Measurements from ENCODE around the gene FNBP1L.

The FNBP1L gene

GRCh38 chr1:93483606-93484005, 35.7 kb downstream of the FNBP1L start:
- Histone ChIP-seq H3K4me3 (ENCODE audit: low read depth, low read length) (no peak overlapping the region), H3K27ac (ENCODE audit: low read depth, low read length) (no peak overlapping the region), H3K36me3 (ENCODE audit: control insufficient read depth, insufficient read depth, low read length) (no peaks in the 10 kb centered on the region), H3K4me1 (ENCODE audit: control insufficient read depth, insufficient read depth, low read length) (peaks cover 6% of the 10 kb centered on the region; the same call in 1 of the 2 replicates), H3K9me3 (ENCODE audit: control insufficient read depth, insufficient read depth, low read length) (peaks cover 5% of the 10 kb centered on the region; the same call in 1 of the 2 replicates), H3K27me3 (ENCODE audit: control insufficient read depth, insufficient read depth, low read length) (no peaks in the 10 kb centered on the region), H3K9ac (ENCODE audit: low read depth, low read length) (no peak overlapping the region)

DNA sequence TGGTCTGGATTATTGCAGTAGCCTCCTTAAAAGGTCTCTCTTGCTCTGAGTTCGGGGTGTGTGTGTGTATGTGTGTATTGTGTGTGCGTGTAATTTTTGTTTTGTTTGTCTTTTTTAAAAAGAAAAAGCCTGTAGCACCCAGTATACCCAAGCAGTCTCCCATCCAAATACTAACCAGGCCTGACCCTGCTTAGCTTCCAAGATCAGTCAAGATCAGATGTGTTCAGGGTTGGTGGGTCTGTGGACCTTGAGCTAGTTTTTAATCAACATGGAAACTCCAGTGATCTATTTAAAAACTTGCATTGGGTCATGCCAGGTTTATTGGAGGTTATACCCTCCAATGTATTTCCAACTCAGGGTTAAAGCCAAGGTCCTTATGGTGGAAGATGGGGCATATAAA, 40.3 kb downstream of the FNBP1L start:
- Histone ChIP-seq H3K4me3 (ENCODE audit: low read depth, low read length) (no peak overlapping the region), H3K27ac (ENCODE audit: low read depth, low read length) (no peak overlapping the region), H3K36me3 (ENCODE audit: control insufficient read depth, insufficient read depth, low read length) (no peaks in the 10 kb centered on the region), H3K9me3 (ENCODE audit: control insufficient read depth, insufficient read depth, low read length) (no peaks in the 10 kb centered on the region), H3K27me3 (ENCODE audit: control insufficient read depth, insufficient read depth, low read length) (no peaks in the 10 kb centered on the region), H3K4me1 (ENCODE audit: control insufficient read depth, insufficient read depth, low read length) (peaks cover 6% of the 10 kb centered on the region; the same call in 1 of the 2 replicates), H3K9ac (ENCODE audit: low read depth, low read length) (no peak overlapping the region)

GRCh38 chr1:93489756-93490155, 41.8 kb downstream of the FNBP1L start:
- H3K27ac ChIP-seq (ENCODE audit: low read depth, low read length) = no peak overlapping the region
- no peak overlapping the region for H3K9ac ChIP-seq (ENCODE audit: low read depth, low read length)
- no peak overlapping the region for H3K4me3 ChIP-seq (ENCODE audit: low read depth, low read length)
- peaks cover 16% of the 10 kb centered on the region for H3K4me1 ChIP-seq (ENCODE audit: control insufficient read depth, insufficient read depth, low read length)
- H3K27me3 ChIP-seq (ENCODE audit: control insufficient read depth, insufficient read depth, low read length) = no peaks in the 10 kb centered on the region
- H3K36me3 ChIP-seq (ENCODE audit: control insufficient read depth, insufficient read depth, low read length) = no peaks in the 10 kb centered on the region
- H3K9me3 ChIP-seq (ENCODE audit: control insufficient read depth, insufficient read depth, low read length) = no peaks in the 10 kb centered on the region

DNA sequence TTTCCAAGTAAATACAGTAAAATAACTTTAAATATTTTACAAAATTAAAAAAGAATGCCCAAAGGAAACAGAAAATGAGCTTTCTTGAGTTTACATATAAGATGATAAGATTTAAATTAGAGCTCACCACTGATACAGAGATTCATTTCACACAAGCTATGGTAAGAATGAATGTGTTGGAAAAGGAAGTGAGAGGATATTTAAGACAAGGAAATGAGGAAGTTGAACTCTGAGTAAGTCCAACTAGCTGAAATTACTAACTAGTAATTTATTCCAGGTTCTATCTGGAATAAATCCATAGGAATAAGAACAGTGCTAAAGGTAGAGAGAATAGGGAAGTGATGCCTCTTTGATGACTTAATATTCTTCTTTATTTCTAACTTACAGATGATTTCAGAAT, 42.4 kb downstream of the FNBP1L start:
- Histone ChIP-seq H3K4me3 (ENCODE audit: low read depth, low read length) (no peak overlapping the region), H3K36me3 (ENCODE audit: control insufficient read depth, insufficient read depth, low read length) (no peaks in the 10 kb centered on the region), H3K27ac (ENCODE audit: low read depth, low read length) (no peak overlapping the region)

GRCh38 chr1:93495911-93496310, 48.0 kb downstream of the FNBP1L start:
- no peaks in the 10 kb centered on the region for H3K9me3 ChIP-seq (ENCODE audit: control insufficient read depth, insufficient read depth, low read length)
- H3K27ac ChIP-seq (ENCODE audit: low read depth, low read length) = no peak overlapping the region
- H3K27me3 ChIP-seq (ENCODE audit: control insufficient read depth, insufficient read depth, low read length) = no peaks in the 10 kb centered on the region
- H3K4me1 ChIP-seq (ENCODE audit: control insufficient read depth, insufficient read depth, low read length) = peaks cover 17% of the 10 kb centered on the region; the same call in 1 of the 2 replicates
- no peak overlapping the region for H3K4me3 ChIP-seq (ENCODE audit: low read depth, low read length)
- H3K9ac ChIP-seq (ENCODE audit: low read depth, low read length) = no peak overlapping the region
- H3K36me3 ChIP-seq (ENCODE audit: control insufficient read depth, insufficient read depth, low read length) = peaks cover 10% of the 10 kb centered on the region

More for the DNA sequence above, 42.4 kb downstream of the FNBP1L start:
- Histone ChIP-seq H3K4me1 (ENCODE audit: control insufficient read depth, insufficient read depth, low read length) (peaks cover 16% of the 10 kb centered on the region), H3K9me3 (ENCODE audit: control insufficient read depth, insufficient read depth, low read length) (no peaks in the 10 kb centered on the region), H3K27me3 (ENCODE audit: control insufficient read depth, insufficient read depth, low read length) (no peaks in the 10 kb centered on the region), H3K9ac (ENCODE audit: low read depth, low read length) (no peak overlapping the region)

- Histone ChIP-seq H3K4me1 (ENCODE audit: control insufficient read depth, insufficient read depth, low read length) (peaks cover 17% of the 10 kb centered on the region; the same call in 1 of the 2 replicates), H3K27me3 (ENCODE audit: control insufficient read depth, insufficient read depth, low read length) (no peaks in the 10 kb centered on the region), H3K9ac (ENCODE audit: low read depth, low read length) (no peak overlapping the region), H3K36me3 (ENCODE audit: control insufficient read depth, insufficient read depth, low read length) (peaks cover 14% of the 10 kb centered on the region), H3K27ac (ENCODE audit: low read depth, low read length) (no peak overlapping the region), H3K9me3 (ENCODE audit: control insufficient read depth, insufficient read depth, low read length) (no peaks in the 10 kb centered on the region), H3K4me3 (ENCODE audit: low read depth, low read length) (no peak overlapping the region)
Observed at GRCh38 chr1:93496520-93496919, 48.6 kb downstream of the FNBP1L start.

DNA sequence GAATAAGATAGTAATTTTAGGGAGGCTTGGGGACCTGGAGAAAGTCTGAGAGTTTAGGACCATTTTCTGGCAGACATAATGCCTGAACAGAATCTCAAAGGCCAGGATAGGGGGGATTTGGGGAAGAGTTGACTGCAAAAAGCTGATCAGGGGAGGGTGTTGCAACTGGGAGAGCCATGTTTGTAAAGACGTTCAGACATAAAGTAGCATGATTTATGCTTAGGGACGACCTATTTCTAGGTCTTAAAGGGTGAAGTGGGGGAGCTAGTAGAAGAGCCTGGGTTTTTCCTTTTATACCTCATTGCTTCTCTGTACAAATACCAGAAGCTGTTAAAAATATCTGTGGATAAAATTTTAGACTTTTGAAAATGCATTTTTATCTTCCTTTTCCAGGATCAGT, 51.2 kb downstream of the FNBP1L start:
- no peak overlapping the region for H3K9ac ChIP-seq (ENCODE audit: low read depth, low read length)
- no peaks in the 10 kb centered on the region for H3K9me3 ChIP-seq (ENCODE audit: control insufficient read depth, insufficient read depth, low read length)
- H3K36me3 ChIP-seq (ENCODE audit: control insufficient read depth, insufficient read depth, low read length) = peaks cover 20% of the 10 kb centered on the region
- H3K4me1 ChIP-seq (ENCODE audit: control insufficient read depth, insufficient read depth, low read length) = peaks cover 9% of the 10 kb centered on the region; the same call in 1 of the 2 replicates
- H3K27me3 ChIP-seq (ENCODE audit: control insufficient read depth, insufficient read depth, low read length) = no peaks in the 10 kb centered on the region
- H3K27ac ChIP-seq (ENCODE audit: low read depth, low read length) = no peak overlapping the region
- no peak overlapping the region for H3K4me3 ChIP-seq (ENCODE audit: low read depth, low read length)

GRCh38 chr1:93499533-93499932, 51.6 kb downstream of the FNBP1L start:
- Histone ChIP-seq H3K27ac (ENCODE audit: low read depth, low read length) (no peak overlapping the region), H3K9ac (ENCODE audit: low read depth, low read length) (no peak overlapping the region), H3K4me3 (ENCODE audit: low read depth, low read length) (no peak overlapping the region), H3K27me3 (ENCODE audit: control insufficient read depth, insufficient read depth, low read length) (no peaks in the 10 kb centered on the region), H3K9me3 (ENCODE audit: control insufficient read depth, insufficient read depth, low read length) (no peaks in the 10 kb centered on the region), H3K4me1 (ENCODE audit: control insufficient read depth, insufficient read depth, low read length) (peaks cover 6% of the 10 kb centered on the region; the same call in 1 of the 2 replicates), H3K36me3 (ENCODE audit: control insufficient read depth, insufficient read depth, low read length) (peaks cover 20% of the 10 kb centered on the region)

GRCh38 chr1:93500275-93500674, 52.4 kb downstream of the FNBP1L start:
- Histone ChIP-seq H3K9me3 (ENCODE audit: control insufficient read depth, insufficient read depth, low read length) (no peaks in the 10 kb centered on the region), H3K27me3 (ENCODE audit: control insufficient read depth, insufficient read depth, low read length) (no peaks in the 10 kb centered on the region), H3K4me1 (ENCODE audit: control insufficient read depth, insufficient read depth, low read length) (peaks cover 6% of the 10 kb centered on the region; the same call in 1 of the 2 replicates), H3K36me3 (ENCODE audit: control insufficient read depth, insufficient read depth, low read length) (peaks cover 20% of the 10 kb centered on the region), H3K4me3 (ENCODE audit: low read depth, low read length) (no peak overlapping the region), H3K9ac (ENCODE audit: low read depth, low read length) (no peak overlapping the region), H3K27ac (ENCODE audit: low read depth, low read length) (no peak overlapping the region)

GRCh38 chr1:93501399-93501798, 53.5 kb downstream of the FNBP1L start:
- Histone ChIP-seq H3K4me1 (ENCODE audit: control insufficient read depth, insufficient read depth, low read length) (peaks cover 6% of the 10 kb centered on the region; the same call in 1 of the 2 replicates), H3K9me3 (ENCODE audit: control insufficient read depth, insufficient read depth, low read length) (no peaks in the 10 kb centered on the region), H3K27ac (ENCODE audit: low read depth, low read length) (no peak overlapping the region), H3K4me3 (ENCODE audit: low read depth, low read length) (no peak overlapping the region), H3K27me3 (ENCODE audit: control insufficient read depth, insufficient read depth, low read length) (no peaks in the 10 kb centered on the region), H3K9ac (ENCODE audit: low read depth, low read length) (no peak overlapping the region), H3K36me3 (ENCODE audit: control insufficient read depth, insufficient read depth, low read length) (peaks cover 20% of the 10 kb centered on the region)

- peaks cover 20% of the 10 kb centered on the region for H3K36me3 ChIP-seq (ENCODE audit: control insufficient read depth, insufficient read depth, low read length)
- H3K9ac ChIP-seq (ENCODE audit: low read depth, low read length) = no peak overlapping the region
- H3K27me3 ChIP-seq (ENCODE audit: control insufficient read depth, insufficient read depth, low read length) = no peaks in the 10 kb centered on the region
- peaks cover 6% of the 10 kb centered on the region; the same call in 1 of the 2 replicates for H3K4me1 ChIP-seq (ENCODE audit: control insufficient read depth, insufficient read depth, low read length)
- no peak overlapping the region for H3K4me3 ChIP-seq (ENCODE audit: low read depth, low read length)
- no peak overlapping the region for H3K27ac ChIP-seq (ENCODE audit: low read depth, low read length)
- no peaks in the 10 kb centered on the region for H3K9me3 ChIP-seq (ENCODE audit: control insufficient read depth, insufficient read depth, low read length)
Observed at GRCh38 chr1:93501829-93502369, 54.0 kb downstream of the FNBP1L start.

Data from HUES48 (cell line).